H1 (cell line): Measurements from ENCODE around the gene AMBN.

Experiments used
- POLR2A ChIP-seq, 2 experiments: IDR thresholded peaks; 1 replicate in 1 of 2; 2 replicates in 1 of 2; pipeline ENCODE4 v1.6.1; 2011; ENCODE audit warnings: low read depth in 2 of 2, low read length in 2 of 2, mild to moderate bottlenecking in 2 of 2; ENCODE audit errors: control extremely low read depth in 1 of 2
- RBBP5 ChIP-seq: IDR thresholded peaks from 2 replicates; pipeline ENCODE4 v1.7.1; 2012; ENCODE audit warnings: low read depth, mild to moderate bottlenecking, inconsistent platforms, low read length, moderate library complexity, borderline replicate concordance
- TF ChIP-seq, protein P1 (sequence below), 3 experiments: IDR thresholded peaks; 1 replicate in 2 of 3; 2 replicates in 1 of 3; pipeline versions ENCODE4 v1.5.1 to v1.6.1; 2011; ENCODE audit warnings: low read length in 3 of 3, mild to moderate bottlenecking in 3 of 3, inconsistent platforms in 2 of 3, low read depth in 1 of 3, moderate library complexity in 1 of 3; ENCODE audit not compliant: insufficient read depth in 1 of 3; ENCODE audit errors: control extremely low read depth in 1 of 3
- TF ChIP-seq, protein P2 (sequence below): IDR thresholded peaks from 2 replicates; pipeline ENCODE4 v1.6.1; 2012; ENCODE audit warnings: inconsistent platforms

DNA sequence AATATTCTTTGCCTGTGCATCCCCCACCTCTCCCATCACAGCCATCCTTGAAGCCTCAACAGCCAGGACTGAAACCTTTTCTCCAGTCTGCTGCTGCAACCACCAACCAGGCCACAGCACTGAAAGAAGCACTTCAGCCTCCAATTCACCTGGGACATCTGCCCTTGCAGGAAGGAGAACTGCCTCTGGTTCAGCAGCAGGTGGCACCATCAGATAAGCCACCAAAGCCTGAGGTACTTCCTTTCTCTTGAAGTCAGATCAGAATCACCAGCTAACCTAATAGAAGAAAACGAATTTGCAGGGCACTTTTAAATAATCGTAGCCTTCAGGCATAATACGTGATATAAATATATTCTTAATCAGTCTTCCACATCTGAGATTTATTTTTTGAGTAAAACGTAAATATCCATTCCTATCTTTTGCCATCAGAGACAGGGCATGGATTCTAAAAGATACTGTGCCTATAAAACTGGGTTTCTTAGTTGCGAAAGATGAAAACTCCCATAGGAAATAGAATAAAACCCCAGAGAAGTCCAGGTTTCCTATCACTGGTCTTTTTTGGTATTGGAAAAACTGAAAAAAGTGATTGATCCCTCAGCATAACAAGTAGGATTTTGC lies 9.5 kb downstream of the AMBN start:
- TF ChIP-seq, protein P1, sequence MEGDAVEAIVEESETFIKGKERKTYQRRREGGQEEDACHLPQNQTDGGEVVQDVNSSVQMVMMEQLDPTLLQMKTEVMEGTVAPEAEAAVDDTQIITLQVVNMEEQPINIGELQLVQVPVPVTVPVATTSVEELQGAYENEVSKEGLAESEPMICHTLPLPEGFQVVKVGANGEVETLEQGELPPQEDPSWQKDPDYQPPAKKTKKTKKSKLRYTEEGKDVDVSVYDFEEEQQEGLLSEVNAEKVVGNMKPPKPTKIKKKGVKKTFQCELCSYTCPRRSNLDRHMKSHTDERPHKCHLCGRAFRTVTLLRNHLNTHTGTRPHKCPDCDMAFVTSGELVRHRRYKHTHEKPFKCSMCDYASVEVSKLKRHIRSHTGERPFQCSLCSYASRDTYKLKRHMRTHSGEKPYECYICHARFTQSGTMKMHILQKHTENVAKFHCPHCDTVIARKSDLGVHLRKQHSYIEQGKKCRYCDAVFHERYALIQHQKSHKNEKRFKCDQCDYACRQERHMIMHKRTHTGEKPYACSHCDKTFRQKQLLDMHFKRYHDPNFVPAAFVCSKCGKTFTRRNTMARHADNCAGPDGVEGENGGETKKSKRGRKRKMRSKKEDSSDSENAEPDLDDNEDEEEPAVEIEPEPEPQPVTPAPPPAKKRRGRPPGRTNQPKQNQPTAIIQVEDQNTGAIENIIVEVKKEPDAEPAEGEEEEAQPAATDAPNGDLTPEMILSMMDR (IDR thresholded peaks at IDR 0.05; ENCODE audit: control extremely low read depth in 1 of 3, insufficient read depth in 1 of 3, low read depth in 1 of 3, low read length in 3 of 3): peak; percentile 83 to 96 (median 85)
- TF ChIP-seq, protein P2, sequence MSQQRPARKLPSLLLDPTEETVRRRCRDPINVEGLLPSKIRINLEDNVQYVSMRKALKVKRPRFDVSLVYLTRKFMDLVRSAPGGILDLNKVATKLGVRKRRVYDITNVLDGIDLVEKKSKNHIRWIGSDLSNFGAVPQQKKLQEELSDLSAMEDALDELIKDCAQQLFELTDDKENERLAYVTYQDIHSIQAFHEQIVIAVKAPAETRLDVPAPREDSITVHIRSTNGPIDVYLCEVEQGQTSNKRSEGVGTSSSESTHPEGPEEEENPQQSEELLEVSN: no peak
- TF ChIP-seq POLR2A (IDR thresholded peaks at IDR 0.05; ENCODE audit: control extremely low read depth in 1 of 2, low read depth in 2 of 2, low read length in 2 of 2): no peak
- TF ChIP-seq RBBP5: no peak
